GM12878 (cell line): ENCODE results near the gene PIK3C3. TPM values are rescaled to one million over a fixed set of nuclear protein-coding genes. Genes with fewer than 3 reads are reported as not detected.
"Not testable (repeated sequence)": the region's sequence is repeated elsewhere in the genome, so short reads cannot be mapped to it uniquely, and the experiment has no call there.

Experiments used
- ATAC-seq: fragments of 200-7000 bp; cut with Tn5 transposase; 3 replicates; pipeline ENCODE4 v1.9.1; 2020; ENCODE audit warnings: mild to moderate bottlenecking, moderate library complexity
- BruUV-seq: library from RNA; stranded (reverse); fragments of 400-500 nt; replicated peaks from 2 replicates; lab custom pipeline; 2021; lab: Mats Ljungman, UMichigan
- CTCF ChIA-PET: fragments of 300-600 bp; sonication (Branson Sonifier 250); formaldehyde crosslinking; extraction: SDS; loops from one replicate; lab custom pipeline; 2021; ENCODE audit warnings: inconsistent platforms; lab: Yijun Ruan, JAX
- POLR2A ChIA-PET: fragments of 350-600 bp; formaldehyde crosslinking; extraction: SDS; loops from one replicate; lab custom pipeline; 2021; ENCODE audit warnings: inconsistent platforms; lab: Charles Lee
- RAD21 ChIA-PET: fragments of 300-600 bp; sonication (Branson Sonifier 250); formaldehyde crosslinking; loops from one replicate; lab custom pipeline; 2023; ENCODE audit warnings: antibody characterized with exemption; ENCODE audit not compliant: unreplicated experiment; lab: Charles Lee
- SMC1A ChIA-PET: fragments of 300-600 bp; sonication (Branson Sonifier 250); formaldehyde crosslinking; loops from one replicate; lab custom pipeline; 2023; ENCODE audit not compliant: unreplicated experiment, uncharacterized antibody; lab: Charles Lee
- DNase-seq: peaks from one replicate; pipeline ENCODE4 v3.0.0-alpha.2; 2011; ENCODE audit warnings: low read depth, low spot score
- FAIRE-seq: peaks from 3 replicates; lab custom pipeline; 2011; peaks lifted over from hg19 to GRCh38; lab: Jason Lieb, UNC
- H2AFZ ChIP-seq: 2 replicates; pipeline ENCODE4 v1.6.0; 2011; ENCODE audit warnings: low read depth, low read length, control low read depth; ENCODE audit not compliant: control insufficient read depth
- H3K27ac ChIP-seq: 2 replicates; pipeline ENCODE4 v1.5.1; 2011; ENCODE audit warnings: control low read depth; ENCODE audit not compliant: control insufficient read depth, insufficient read depth
- H3K27me3 ChIP-seq, 2 experiments: replicated peaks in 1 of 2; 2 replicates each; pipeline versions ENCODE4 v1.6.0 to v1.6.1; 2011; ENCODE audit warnings: low read length in 1 of 2; ENCODE audit not compliant: control insufficient read depth in 2 of 2, insufficient read depth in 2 of 2
- H3K36me3 ChIP-seq, 2 experiments: 2 replicates each; pipeline ENCODE4 v1.5.1; 2011; ENCODE audit warnings: low read length in 1 of 2; ENCODE audit not compliant: control insufficient read depth in 2 of 2, insufficient read depth in 2 of 2
- H3K4me1 ChIP-seq: 2 replicates; pipeline ENCODE4 v1.6.1; 2011; ENCODE audit warnings: mild to moderate bottlenecking, low read length, moderate library complexity, mixed read lengths; ENCODE audit not compliant: control insufficient read depth, insufficient read depth
- H3K4me2 ChIP-seq: 2 replicates; pipeline ENCODE4 v1.6.0; 2011; ENCODE audit warnings: control low read depth; ENCODE audit not compliant: control insufficient read depth, insufficient read depth
- H3K4me3 ChIP-seq: fragments of 200-600 bp; sonication (generic); 2 replicates; pipeline ENCODE4 v1.5.1; 2016
- H3K79me2 ChIP-seq: 2 replicates; pipeline ENCODE4 v1.6.0; 2011; ENCODE audit warnings: low read length; ENCODE audit not compliant: control insufficient read depth, insufficient read depth
- H3K9ac ChIP-seq: 2 replicates; pipeline ENCODE4 v1.8.0; 2011; ENCODE audit warnings: low read length, control low read depth, mixed read lengths; ENCODE audit not compliant: control insufficient read depth, insufficient read depth
- H3K9me3 ChIP-seq: replicated peaks from 3 replicates; pipeline ENCODE4 v1.5.1; 2011; ENCODE audit warnings: mild to moderate bottlenecking, low read length; ENCODE audit not compliant: control insufficient read depth, insufficient read depth
- H4K20me1 ChIP-seq: 2 replicates; pipeline ENCODE4 v1.6.0; 2011; ENCODE audit not compliant: control insufficient read depth, insufficient read depth
- FOXM1 ChIP-seq: IDR thresholded peaks from 2 replicates; pipeline ENCODE4 v1.6.1; 2012; ENCODE audit warnings: low read depth, mild to moderate bottlenecking, inconsistent platforms, low read length, moderate library complexity
- RAD51 ChIP-seq: fragments of 450-650 bp; IDR thresholded peaks from 2 replicates; pipeline ENCODE4 v1.6.1; 2016; ENCODE audit warnings: moderate library complexity, mild to moderate bottlenecking, inconsistent platforms
- ZNF24 ChIP-seq: fragments of 450-650 bp; IDR thresholded peaks from 2 replicates; pipeline ENCODE4 v1.6.1; 2017; ENCODE audit warnings: antibody characterized with exemption, mild to moderate bottlenecking
- WGBS: methylation state at CpG from one replicate; pipeline ENCODE4 v1.1.6; 2016; ENCODE audit warnings: low lambda C conversion rate; ENCODE audit not compliant: insufficient replicate concordance, insufficient coverage; ENCODE audit errors: missing lambda C conversion rate; 5-methylcytosine and 5-hydroxymethylcytosine counted together
- in situ Hi-C: fragments of 300-500 bp; cut with MboI; formaldehyde crosslinking; loops from 9 replicates; pipeline ENCODE4 v1.14.3; 2018; ENCODE audit warnings: mixed read lengths
- intact Hi-C: fragments of 100-400 bp; cut with micrococcal nuclease; formaldehyde crosslinking; loops from one replicate; pipeline ENCODE4 v1.14.2; 2022; ENCODE audit not compliant: unreplicated experiment
- polyA plus RNA-seq, 11 experiments: library from polyadenylated mRNA; depleted of rRNA in 4 of 11; unstranded in 6 of 11; stranded (reverse) in 5 of 11; fragments of >200 nt; fragmentation: Nextera tagmentation in 4 of 11; fragmentation: Illumina TruSeq in 1 of 11; extraction: Ambion mirVana in 4 of 11; extraction: Trizol in 1 of 11; gene quantifications; 1 replicate in 1 of 11; 2 replicates in 10 of 11; pipeline versions ENCODE4 v1.2.1 to v1.2.3, GENCODE V29; 2011 to 2016; ENCODE audit warnings: inconsistent platforms in 2 of 11, missing spikeins in 2 of 11, low read depth in 1 of 11
- total RNA-seq, 4 experiments: library from RNA; depleted of rRNA in 3 of 4; stranded (reverse); fragments of >200 nt in 3 of 4; fragmentation: Illumina TruSeq in 1 of 4; extraction: Trizol in 1 of 4; gene quantifications; 2 replicates each; pipeline versions ENCODE4 v1.2.1 to v1.2.3, GENCODE V29; 2013 to 2021
- TF ChIP-seq, protein P1 (sequence below): fragments of 450-650 bp; IDR thresholded peaks from 2 replicates; pipeline ENCODE4 v1.6.1; 2016; ENCODE audit warnings: mild to moderate bottlenecking

Gene PIK3C3
- total and polyA plus RNA-seq, 10 of the 15 experiments (the other 5 are each of a cell fraction or from before 2014, with no cell fraction given): 14.4 to 131 (median 32.4) TPM

DNA sequence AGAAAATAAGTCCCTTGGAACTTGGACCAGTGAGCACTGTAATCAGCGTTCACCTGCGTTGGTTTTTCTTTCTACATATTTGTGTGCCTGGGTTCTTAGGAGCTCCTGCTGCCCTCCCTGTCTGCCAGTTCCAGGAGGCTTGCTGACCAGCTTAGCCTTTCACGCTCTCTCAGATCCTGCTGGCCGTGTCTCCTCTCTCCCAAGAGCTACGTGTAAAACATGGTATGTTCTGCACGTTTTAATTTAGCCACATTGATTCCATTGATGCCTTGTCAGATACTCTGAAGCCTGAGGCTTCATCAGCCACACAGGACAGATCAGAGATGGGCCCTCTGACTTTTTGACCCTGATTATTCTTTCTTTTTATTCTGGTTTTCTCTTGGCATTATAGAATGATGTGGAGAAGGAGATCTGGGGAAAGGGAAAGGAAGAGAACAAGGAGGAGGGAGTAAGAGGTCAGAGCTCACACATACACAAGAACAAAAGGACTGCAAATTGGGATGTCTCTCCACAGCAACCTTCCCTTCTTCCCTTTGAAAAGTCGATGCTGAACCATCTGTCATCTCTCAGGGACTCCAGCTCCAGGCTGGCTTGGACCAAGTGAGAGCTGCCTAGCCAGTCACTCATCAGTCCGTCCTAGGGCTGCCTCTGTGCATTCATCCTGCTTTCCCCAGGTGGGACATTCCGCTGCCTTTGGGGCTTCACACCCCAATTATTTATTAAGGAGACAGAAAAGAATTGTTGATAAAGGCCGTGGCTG lies 152.8 kb downstream of the PIK3C3 start:
- Histone ChIP-seq H3K4me3 (no peak overlapping the region), H3K79me2 (no peaks in the 10 kb centered on the region), H2AFZ (no peak overlapping the region), H4K20me1 (no peaks in the 10 kb centered on the region), H3K9me3 (no peaks in the 10 kb centered on the region), H3K27me3 (no peaks in the 10 kb centered on the region), H3K9ac (no peak overlapping the region), H3K4me2 (no peak overlapping the region), H3K36me3 (no peaks in the 10 kb centered on the region), H3K4me1 (no peaks in the 10 kb centered on the region), H3K27ac (no peak overlapping the region)
- no peak for TF ChIP-seq ZNF24
- TF ChIP-seq, protein P1, sequence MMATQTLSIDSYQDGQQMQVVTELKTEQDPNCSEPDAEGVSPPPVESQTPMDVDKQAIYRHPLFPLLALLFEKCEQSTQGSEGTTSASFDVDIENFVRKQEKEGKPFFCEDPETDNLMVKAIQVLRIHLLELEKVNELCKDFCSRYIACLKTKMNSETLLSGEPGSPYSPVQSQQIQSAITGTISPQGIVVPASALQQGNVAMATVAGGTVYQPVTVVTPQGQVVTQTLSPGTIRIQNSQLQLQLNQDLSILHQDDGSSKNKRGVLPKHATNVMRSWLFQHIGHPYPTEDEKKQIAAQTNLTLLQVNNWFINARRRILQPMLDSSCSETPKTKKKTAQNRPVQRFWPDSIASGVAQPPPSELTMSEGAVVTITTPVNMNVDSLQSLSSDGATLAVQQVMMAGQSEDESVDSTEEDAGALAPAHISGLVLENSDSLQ: no peak
- TF ChIP-seq RAD51: no peak
- no peak for TF ChIP-seq FOXM1
- in situ Hi-C loops (loop anchor here (10.0 to 25.0 kb wide), 2 partner anchors 1167 to 1454 kb away; partner anchors contain the start of gene SYT4), intact Hi-C loops (no loop called here)
- no peak for FAIRE-seq
- ChIA-PET CTCF (interaction anchor here (0.8 to 2.2 kb wide), 5 partner anchors 55 to 1165 kb away, joined by 3 to 17 read pairs (median 3); no protein-coding TSS in a partner anchor), SMC1A (interaction anchor here (1.0 to 4.8 kb wide), 8 partner anchors 7 to 191 kb away, joined by 3 to 26 read pairs (median 4); no protein-coding TSS in a partner anchor), RAD21 (interaction anchor here (0.6 to 0.9 kb wide), 2 partner anchors 189 to 1164 kb away, joined by 3 read pairs; no protein-coding TSS in a partner anchor), POLR2A (no interaction called here)
- no peak for ATAC-seq
- DNase-seq: no peak
- BruUV-seq: no TSS peak
- WGBS: 36% methylated on average over 10 of the region's 10 CpGs

DNA sequence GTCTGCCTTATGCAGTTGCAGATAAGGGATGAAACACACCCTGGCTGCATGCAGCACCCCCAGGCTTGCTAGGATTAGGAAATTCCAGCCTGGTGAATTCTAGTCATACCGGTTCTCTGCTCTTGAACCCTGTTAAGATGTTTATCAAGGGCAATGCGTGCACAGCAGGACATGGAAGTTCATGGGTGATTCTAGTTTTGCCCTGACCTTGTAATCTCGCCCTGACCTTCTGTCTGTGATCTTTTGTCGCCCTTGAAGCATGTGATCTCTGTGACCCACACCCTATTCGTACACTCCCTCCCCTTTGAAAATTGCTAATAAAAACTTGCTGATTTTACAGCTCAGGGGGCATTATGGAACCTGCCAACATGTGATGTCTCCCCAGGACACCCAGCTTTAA lies 157.1 kb downstream of the PIK3C3 start:
- CTCF ChIA-PET: interaction anchor here (0.6 to 7.3 kb wide), 3 partner anchors 60 to 186 kb away, joined by 5 to 204 read pairs (median 80); no protein-coding TSS in a partner anchor
- peaks cover 11% of the 10 kb centered on the region for H3K4me1 ChIP-seq
- H2AFZ ChIP-seq, H3K4me2 ChIP-seq, H3K79me2 ChIP-seq, H3K9me3 ChIP-seq, DNase-seq, POLR2A ChIA-PET, H4K20me1 ChIP-seq, H3K27me3 ChIP-seq, H3K4me3 ChIP-seq, FAIRE-seq, H3K27ac ChIP-seq, H3K9ac ChIP-seq, ATAC-seq, BruUV-seq, H3K36me3 ChIP-seq: not testable (repeated sequence)
- SMC1A ChIA-PET: interaction anchor here (1.0 to 9.7 kb wide), 7 partner anchors 12 to 1160 kb away, joined by 3 to 191 read pairs (median 28); no protein-coding TSS in a partner anchor
- WGBS: 62% methylated on average over 5 of the region's 5 CpGs
- in situ Hi-C loops: loop anchor here (25.0 kb wide), 1 partner anchor 1450 kb away; no protein-coding TSS in a partner anchor
- RAD21 ChIA-PET: interaction anchor here (1.2 to 5.0 kb wide), 3 partner anchors 11 to 61 kb away, joined by 3 to 40 read pairs (median 4); no protein-coding TSS in a partner anchor
- intact Hi-C loops: loop anchor here (5.0 to 10.0 kb wide), 3 partner anchors 403 to 1473 kb away; no protein-coding TSS in a partner anchor
